ENCODE data around the gene AFMID. TPM values are rescaled to one million over a fixed set of nuclear protein-coding genes. Genes with fewer than 3 reads are reported as not detected.

AFMID gene
- total RNA-seq, 2 donors from 2014 or later, result 1.5 to 2.9 TPM

GRCh38 chr17:78236362-78237127 is 49.4 kb downstream of the AFMID start:
- no peak for ATAC-seq
- H3K27ac Mint-ChIP-seq, result no peak overlapping the region

GRCh38 chr17:78237401-78238012 is 50.3 kb downstream of the AFMID start:
- no peak for DNase-seq
- Mint-ChIP-seq H3K4me3 (no peak overlapping the region), H3K27me3 (peaks cover 9% of the 10 kb centered on the region), H3K4me1 (peaks cover 9% of the 10 kb centered on the region), H3K36me3 (ENCODE audit: low read depth) (peaks cover 3% of the 10 kb centered on the region), H3K27ac (no peak overlapping the region)
- H3K9me3 ChIP-seq (ENCODE audit: control insufficient read depth, low read length, poor library complexity, severe bottlenecking), result no peaks in the 10 kb centered on the region
- no peak for ATAC-seq

More at GRCh38 chr17:78236362-78237127, 49.4 kb downstream of the AFMID start:
- H3K27me3 Mint-ChIP-seq, result peaks cover 15% of the 10 kb centered on the region
- peaks cover 13% of the 10 kb centered on the region for H3K4me1 Mint-ChIP-seq
- H3K4me3 Mint-ChIP-seq, result no peak overlapping the region
- H3K9me3 ChIP-seq (ENCODE audit: control insufficient read depth, low read length, poor library complexity, severe bottlenecking), result no peaks in the 10 kb centered on the region
- H3K36me3 Mint-ChIP-seq (ENCODE audit: low read depth), result peaks cover 3% of the 10 kb centered on the region
- DNase-seq, result no peak

- peaks cover 5% of the 10 kb centered on the region for H3K4me1 Mint-ChIP-seq
- DNase-seq, result no peak
Measured at GRCh38 chr17:78238823-78239488, 51.8 kb downstream of the AFMID start.

DNA sequence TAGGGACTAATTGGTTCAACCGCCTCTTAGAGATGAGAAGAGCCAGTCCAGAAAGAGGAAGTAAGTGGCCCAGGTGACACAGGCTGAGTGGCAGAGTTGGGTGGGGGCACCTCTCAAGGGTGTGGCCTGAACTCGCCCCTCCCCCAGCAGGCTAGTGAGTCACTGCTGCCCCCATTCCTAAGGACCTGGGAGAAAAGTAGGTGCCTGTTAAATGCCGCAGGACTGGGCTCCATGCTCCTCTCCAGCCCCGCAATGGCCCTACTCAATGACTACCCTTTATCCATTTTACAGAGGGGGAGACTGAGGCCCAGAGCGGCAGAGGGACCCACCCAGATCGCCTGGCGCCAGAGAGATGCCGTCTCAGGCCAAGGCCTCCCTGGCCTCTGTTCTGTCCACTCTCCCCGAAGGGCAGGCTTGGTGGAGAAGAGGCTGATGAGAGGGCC is 52.3 kb downstream of the AFMID start:
- H3K9me3 ChIP-seq (ENCODE audit: control insufficient read depth, low read length, poor library complexity, severe bottlenecking), result no peaks in the 10 kb centered on the region
- H3K27me3 Mint-ChIP-seq, result no peaks in the 10 kb centered on the region
- no peak for ATAC-seq
- no peak overlapping the region for H3K4me3 Mint-ChIP-seq
- no peak for DNase-seq
- no peak overlapping the region for H3K27ac Mint-ChIP-seq
- no peaks in the 10 kb centered on the region for H3K36me3 Mint-ChIP-seq (ENCODE audit: low read depth)
- peaks cover 5% of the 10 kb centered on the region for H3K4me1 Mint-ChIP-seq

More at GRCh38 chr17:78238823-78239488, 51.8 kb downstream of the AFMID start:
- H3K27me3 Mint-ChIP-seq, result no peaks in the 10 kb centered on the region
- ATAC-seq, result no peak
- no peaks in the 10 kb centered on the region for H3K36me3 Mint-ChIP-seq (ENCODE audit: low read depth)
- no peaks in the 10 kb centered on the region for H3K9me3 ChIP-seq (ENCODE audit: control insufficient read depth, low read length, poor library complexity, severe bottlenecking)
- no peak overlapping the region for H3K27ac Mint-ChIP-seq
- no peak overlapping the region for H3K4me3 Mint-ChIP-seq

GRCh38 chr17:78240012-78240655 is 53.0 kb downstream of the AFMID start:
- Mint-ChIP-seq H3K4me3 (no peak overlapping the region), H3K27me3 (no peaks in the 10 kb centered on the region), H3K36me3 (ENCODE audit: low read depth) (no peaks in the 10 kb centered on the region), H3K27ac (no peak overlapping the region), H3K4me1 (peaks cover 3% of the 10 kb centered on the region)
- no peak for ATAC-seq
- DNase-seq, result no peak
- H3K9me3 ChIP-seq (ENCODE audit: control insufficient read depth, low read length, poor library complexity, severe bottlenecking), result no peaks in the 10 kb centered on the region

DNA sequence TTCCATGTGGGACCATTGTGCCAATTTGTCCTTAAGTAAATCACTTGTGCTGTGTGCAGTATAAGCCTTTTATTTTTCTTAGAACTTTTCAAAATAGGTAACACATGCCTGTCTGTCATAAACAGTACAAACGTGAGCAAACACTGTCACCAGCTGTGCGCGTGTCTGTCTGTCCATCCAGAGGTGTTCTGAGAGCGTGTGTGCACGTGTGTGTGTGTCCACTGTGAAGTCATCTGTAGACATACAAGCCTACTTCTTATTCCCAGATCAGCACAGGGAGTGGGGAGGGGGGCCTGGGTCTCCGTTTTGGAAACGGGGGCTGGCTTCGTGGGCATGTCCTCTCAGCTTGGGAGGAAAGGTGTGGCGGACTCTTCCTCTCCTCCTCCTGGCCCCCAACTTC is 53.7 kb downstream of the AFMID start:
- Mint-ChIP-seq H3K4me1 (peaks cover 3% of the 10 kb centered on the region), H3K27me3 (no peaks in the 10 kb centered on the region), H3K4me3 (no peak overlapping the region), H3K36me3 (ENCODE audit: low read depth) (no peaks in the 10 kb centered on the region), H3K27ac (no peak overlapping the region)
- H3K9me3 ChIP-seq (ENCODE audit: control insufficient read depth, low read length, poor library complexity, severe bottlenecking), result no peaks in the 10 kb centered on the region
- no peak for ATAC-seq
- DNase-seq, result no peak

- no peak overlapping the region for H3K27ac Mint-ChIP-seq
Measured at GRCh38 chr17:78241277-78242023, 54.3 kb downstream of the AFMID start.

GRCh38 chr17:78242024-78242742 is 55.0 kb downstream of the AFMID start:
- no peak overlapping the region for H3K4me3 Mint-ChIP-seq
- no peak overlapping the region for H3K27ac Mint-ChIP-seq
- peaks cover 3% of the 10 kb centered on the region for H3K4me1 Mint-ChIP-seq
- peak; percentile 57 for ATAC-seq
- H3K36me3 Mint-ChIP-seq (ENCODE audit: low read depth), result no peaks in the 10 kb centered on the region
- peaks cover 3% of the 10 kb centered on the region for H3K27me3 Mint-ChIP-seq
- no peaks in the 10 kb centered on the region for H3K9me3 ChIP-seq (ENCODE audit: control insufficient read depth, low read length, poor library complexity, severe bottlenecking)
- DNase-seq, result no peak

More at GRCh38 chr17:78241277-78242023, 54.3 kb downstream of the AFMID start:
- ATAC-seq, result no peak
- no peaks in the 10 kb centered on the region for H3K36me3 Mint-ChIP-seq (ENCODE audit: low read depth)
- no peak for DNase-seq
- no peaks in the 10 kb centered on the region for H3K9me3 ChIP-seq (ENCODE audit: control insufficient read depth, low read length, poor library complexity, severe bottlenecking)
- peak overlapping the region; percentile 36 for H3K4me3 Mint-ChIP-seq
- H3K4me1 Mint-ChIP-seq, result peaks cover 3% of the 10 kb centered on the region
- no peaks in the 10 kb centered on the region for H3K27me3 Mint-ChIP-seq

GRCh38 chr17:78247304-78247703 is 60.1 kb downstream of the AFMID start:
- peaks cover 14% of the 10 kb centered on the region for H3K4me1 Mint-ChIP-seq
- DNase-seq (no peak), ATAC-seq (no peak)
- H3K36me3 Mint-ChIP-seq (ENCODE audit: low read depth), result peaks cover 2% of the 10 kb centered on the region
- H3K9me3 ChIP-seq (ENCODE audit: control insufficient read depth, low read length, poor library complexity, severe bottlenecking), result no peaks in the 10 kb centered on the region
- H3K27ac Mint-ChIP-seq, result no peak overlapping the region
- H3K4me3 Mint-ChIP-seq, result no peak overlapping the region
- H3K27me3 Mint-ChIP-seq, result peaks cover 5% of the 10 kb centered on the region

DNA sequence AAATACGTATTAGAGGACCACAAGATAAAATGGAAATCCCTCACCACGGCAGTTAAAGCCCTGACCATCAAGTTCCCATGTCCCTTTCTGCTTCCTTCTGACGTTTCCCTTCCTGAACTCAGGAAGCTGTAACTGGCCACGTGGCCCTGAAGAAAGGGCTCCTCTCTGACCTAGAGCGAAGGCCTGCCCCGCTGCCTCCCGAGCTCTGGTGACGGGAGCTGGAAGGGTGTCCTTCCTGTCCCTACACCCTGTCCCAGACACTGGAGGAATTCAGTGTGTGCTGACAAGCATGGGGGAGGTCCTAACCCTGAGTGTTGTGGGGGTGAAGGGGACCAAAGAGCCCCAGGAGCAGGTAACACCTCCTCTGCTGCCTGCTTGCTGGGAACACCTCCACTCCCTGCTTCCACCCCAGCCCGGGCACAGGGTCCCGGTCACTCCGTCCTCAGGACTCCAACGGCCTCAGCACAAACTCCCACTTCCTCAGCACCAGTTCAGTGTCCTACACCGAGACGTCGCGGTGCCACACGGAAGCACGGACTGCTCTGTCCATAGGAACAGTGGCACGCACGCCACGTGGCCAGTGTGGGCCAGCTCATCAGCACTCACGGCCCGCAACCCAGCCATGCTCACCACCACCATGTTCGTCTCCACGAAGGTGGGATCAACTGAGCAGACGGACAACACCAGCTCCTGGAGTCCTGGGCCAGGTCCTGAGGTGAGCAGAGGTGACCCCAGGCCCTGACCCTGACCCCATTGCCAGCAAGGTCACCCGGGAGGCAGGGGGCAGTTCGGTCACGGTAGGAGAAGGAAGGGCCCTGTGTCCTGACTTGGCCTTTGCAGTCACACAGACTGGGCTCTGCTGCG is 61.1 kb downstream of the AFMID start:
- Mint-ChIP-seq H3K4me1 (peaks cover 24% of the 10 kb centered on the region), H3K4me3 (no peak overlapping the region), H3K27ac (no peak overlapping the region), H3K36me3 (ENCODE audit: low read depth) (peaks cover 2% of the 10 kb centered on the region), H3K27me3 (peaks cover 5% of the 10 kb centered on the region)
- DNase-seq (no peak), ATAC-seq (no peak)
- H3K9me3 ChIP-seq (ENCODE audit: control insufficient read depth, low read length, poor library complexity, severe bottlenecking), result no peaks in the 10 kb centered on the region

GRCh38 chr17:78249074-78249817 is 62.1 kb downstream of the AFMID start:
- no peak for ATAC-seq
- H3K27me3 Mint-ChIP-seq, result peaks cover 5% of the 10 kb centered on the region
- H3K4me1 Mint-ChIP-seq, result peaks cover 25% of the 10 kb centered on the region
- H3K4me3 Mint-ChIP-seq, result peak overlapping the region; percentile 59
- H3K27ac Mint-ChIP-seq, result no peak overlapping the region
- H3K9me3 ChIP-seq (ENCODE audit: control insufficient read depth, low read length, poor library complexity, severe bottlenecking), result no peaks in the 10 kb centered on the region
- H3K36me3 Mint-ChIP-seq (ENCODE audit: low read depth), result peaks cover 2% of the 10 kb centered on the region
- no peak for DNase-seq

All from T-helper 17 cell (primary cell).